ENCODE measurements around the gene UTS2R.
A peak's percentile ranks its signal among the peaks of the same experiment; 100 is the strongest.

UTS2R gene

GRCh38 chr17:82353484-82353883, 18.1 kb upstream of the UTS2R start:
- DNase-seq = no peak
- Histone ChIP-seq H3K36me3 (ENCODE audit: control insufficient read depth in 1 of 2, insufficient read depth in 2 of 2, low read length in 2 of 2) (no peaks in the 10 kb centered on the region), H3K4ac (ENCODE audit: low read depth, low read length) (no peak overlapping the region), H2BK5ac (ENCODE audit: low read depth, low read length, poor library complexity) (no peak overlapping the region), H2AFZ (ENCODE audit: insufficient read depth, low read length, poor library complexity) (no peak overlapping the region), H3K14ac (ENCODE audit: low read length) (no peak overlapping the region), H4K91ac (ENCODE audit: low read depth, low read length) (no peak overlapping the region), H4K8ac (ENCODE audit: low read depth, low read length) (no peak overlapping the region), H3K9ac (ENCODE audit: low read length) (no peak overlapping the region), H2BK12ac (ENCODE audit: low read length) (no peak overlapping the region), H3K27ac (ENCODE audit: low read depth, low read length) (no peak overlapping the region), H3K79me2 (ENCODE audit: control insufficient read depth, insufficient read depth, low read length, poor library complexity) (peaks cover 2% of the 10 kb centered on the region), H3K4me1 (ENCODE audit: control insufficient read depth in 1 of 2, insufficient read depth in 2 of 2, low read length in 2 of 2) (peaks cover 9 to 14% of the 10 kb centered on the region in 2 experiments), H3K27me3 (ENCODE audit: insufficient read depth, low read length) (no peaks in the 10 kb centered on the region), H3K18ac (ENCODE audit: low read length) (no peak overlapping the region), H4K12ac (ENCODE audit: low read depth, low read length) (no peak overlapping the region), H2BK120ac (ENCODE audit: insufficient read depth, low read length, poor library complexity) (no peak overlapping the region), H3K4me2 (ENCODE audit: low read length) (no peak overlapping the region), H2AK5ac (ENCODE audit: low read length) (no peak overlapping the region), H3K9me3 (ENCODE audit: insufficient read depth, low read depth, low read length) (no peaks in the 10 kb centered on the region), H3K79me1 (ENCODE audit: low read length) (no peaks in the 10 kb centered on the region), H3K23ac (ENCODE audit: low read length) (no peak overlapping the region), H3K4me3 (ENCODE audit: low read depth, low read length) (no peak overlapping the region)
- no CpG with 5 or more reads among the region's 8 CpGs for WGBS (ENCODE audit: extremely low coverage, insufficient coverage, insufficient read length)

- Histone ChIP-seq H3K18ac (ENCODE audit: low read length) (no peak overlapping the region), H3K4ac (ENCODE audit: low read depth, low read length) (no peak overlapping the region), H3K27me3 (ENCODE audit: insufficient read depth, low read length) (no peaks in the 10 kb centered on the region), H4K91ac (ENCODE audit: low read depth, low read length) (no peak overlapping the region), H2AK5ac (ENCODE audit: low read length) (no peak overlapping the region), H2AFZ (ENCODE audit: insufficient read depth, low read length, poor library complexity) (no peak overlapping the region), H3K4me1 (ENCODE audit: control insufficient read depth in 1 of 2, insufficient read depth in 2 of 2, low read length in 2 of 2) (peaks cover 6% of the 10 kb centered on the region in 2 experiments), H2BK12ac (ENCODE audit: low read length) (no peak overlapping the region), H2BK120ac (ENCODE audit: insufficient read depth, low read length, poor library complexity) (no peak overlapping the region), H3K14ac (ENCODE audit: low read length) (no peak overlapping the region), H3K79me2 (ENCODE audit: control insufficient read depth, insufficient read depth, low read length, poor library complexity) (peaks cover 2% of the 10 kb centered on the region), H3K23ac (ENCODE audit: low read length) (no peak overlapping the region), H3K9me3 (ENCODE audit: insufficient read depth, low read depth, low read length) (no peaks in the 10 kb centered on the region), H3K27ac (ENCODE audit: low read depth, low read length) (no peak overlapping the region), H3K4me2 (ENCODE audit: low read length) (no peak overlapping the region), H3K79me1 (ENCODE audit: low read length) (no peaks in the 10 kb centered on the region), H4K12ac (ENCODE audit: low read depth, low read length) (no peak overlapping the region), H3K4me3 (ENCODE audit: low read depth, low read length) (no peak overlapping the region), H3K9ac (ENCODE audit: low read length) (no peak overlapping the region), H2BK5ac (ENCODE audit: low read depth, low read length, poor library complexity) (no peak overlapping the region), H4K8ac (ENCODE audit: low read depth, low read length) (no peak overlapping the region), H3K36me3 (ENCODE audit: control insufficient read depth in 1 of 2, insufficient read depth in 2 of 2, low read length in 2 of 2) (no peaks in the 10 kb centered on the region)
- WGBS (ENCODE audit: extremely low coverage, insufficient coverage, insufficient read length) = no CpG with 5 or more reads among the region's 7 CpGs
- no peak for DNase-seq
These were observed 16.7 kb upstream of the UTS2R start for GRCh38 chr17:82354804-82355308.

GRCh38 chr17:82355770-82356427, 15.7 kb upstream of the UTS2R start:
- Histone ChIP-seq H2AFZ (ENCODE audit: insufficient read depth, low read length, poor library complexity) (no peak overlapping the region), H4K12ac (ENCODE audit: low read depth, low read length) (no peak overlapping the region), H3K4me3 (ENCODE audit: low read depth, low read length) (no peak overlapping the region), H3K27me3 (ENCODE audit: insufficient read depth, low read length) (no peaks in the 10 kb centered on the region), H2BK12ac (ENCODE audit: low read length) (no peak overlapping the region), H4K91ac (ENCODE audit: low read depth, low read length) (no peak overlapping the region), H3K14ac (ENCODE audit: low read length) (no peak overlapping the region), H3K4me1 (ENCODE audit: control insufficient read depth in 1 of 2, insufficient read depth in 2 of 2, low read length in 2 of 2) (peaks cover 5 to 6% of the 10 kb centered on the region in 2 experiments), H2BK120ac (ENCODE audit: insufficient read depth, low read length, poor library complexity) (no peak overlapping the region), H4K8ac (ENCODE audit: low read depth, low read length) (no peak overlapping the region), H3K79me2 (ENCODE audit: control insufficient read depth, insufficient read depth, low read length, poor library complexity) (peaks cover 2% of the 10 kb centered on the region), H3K27ac (ENCODE audit: low read depth, low read length) (no peak overlapping the region), H3K4me2 (ENCODE audit: low read length) (no peak overlapping the region), H2AK5ac (ENCODE audit: low read length) (no peak overlapping the region), H3K18ac (ENCODE audit: low read length) (no peak overlapping the region), H3K9me3 (ENCODE audit: insufficient read depth, low read depth, low read length) (no peaks in the 10 kb centered on the region), H3K9ac (ENCODE audit: low read length) (no peak overlapping the region), H3K4ac (ENCODE audit: low read depth, low read length) (no peak overlapping the region), H3K23ac (ENCODE audit: low read length) (no peak overlapping the region), H2BK5ac (ENCODE audit: low read depth, low read length, poor library complexity) (no peak overlapping the region), H3K79me1 (ENCODE audit: low read length) (no peaks in the 10 kb centered on the region), H3K36me3 (ENCODE audit: control insufficient read depth in 1 of 2, insufficient read depth in 2 of 2, low read length in 2 of 2) (no peaks in the 10 kb centered on the region)
- peak in 1 of 2 donors; percentile 45 for DNase-seq
- no CpG with 5 or more reads among the region's 11 CpGs for WGBS (ENCODE audit: extremely low coverage, insufficient coverage, insufficient read length)

- WGBS (ENCODE audit: extremely low coverage, insufficient coverage, insufficient read length) = no CpG with 5 or more reads among the region's 20 CpGs
- Histone ChIP-seq H4K91ac (ENCODE audit: low read depth, low read length) (no peak overlapping the region), H3K4me1 (ENCODE audit: control insufficient read depth in 1 of 2, insufficient read depth in 2 of 2, low read length in 2 of 2) (peaks cover 5 to 6% of the 10 kb centered on the region in 2 experiments), H3K36me3 (ENCODE audit: control insufficient read depth in 1 of 2, insufficient read depth in 2 of 2, low read length in 2 of 2) (no peaks in the 10 kb centered on the region), H3K4me3 (ENCODE audit: low read depth, low read length) (no peak overlapping the region), H4K8ac (ENCODE audit: low read depth, low read length) (no peak overlapping the region), H2BK120ac (ENCODE audit: insufficient read depth, low read length, poor library complexity) (no peak overlapping the region), H3K27me3 (ENCODE audit: insufficient read depth, low read length) (no peaks in the 10 kb centered on the region), H3K4me2 (ENCODE audit: low read length) (no peak overlapping the region), H2AFZ (ENCODE audit: insufficient read depth, low read length, poor library complexity) (no peak overlapping the region), H3K9me3 (ENCODE audit: insufficient read depth, low read depth, low read length) (no peaks in the 10 kb centered on the region), H3K79me2 (ENCODE audit: control insufficient read depth, insufficient read depth, low read length, poor library complexity) (peaks cover 2% of the 10 kb centered on the region), H2BK12ac (ENCODE audit: low read length) (no peak overlapping the region), H3K4ac (ENCODE audit: low read depth, low read length) (no peak overlapping the region), H2AK5ac (ENCODE audit: low read length) (peak overlapping the region; percentile 68), H3K79me1 (ENCODE audit: low read length) (no peaks in the 10 kb centered on the region), H3K23ac (ENCODE audit: low read length) (no peak overlapping the region), H3K14ac (ENCODE audit: low read length) (no peak overlapping the region), H2BK5ac (ENCODE audit: low read depth, low read length, poor library complexity) (no peak overlapping the region), H3K18ac (ENCODE audit: low read length) (no peak overlapping the region), H4K12ac (ENCODE audit: low read depth, low read length) (no peak overlapping the region), H3K9ac (ENCODE audit: low read length) (no peak overlapping the region), H3K27ac (ENCODE audit: low read depth, low read length) (no peak overlapping the region)
- no peak for DNase-seq
These were observed 14.7 kb upstream of the UTS2R start for GRCh38 chr17:82356845-82357355.
